ENCODE results near the gene FLT4.

The FLT4 gene

GRCh38 chr5:180640861-180641565 is 8.4 kb downstream of the FLT4 start:
- DNase-seq = no peak

- no peak for DNase-seq
Observed at GRCh38 chr5:180640611-180640860, 8.9 kb downstream of the FLT4 start.

DNA sequence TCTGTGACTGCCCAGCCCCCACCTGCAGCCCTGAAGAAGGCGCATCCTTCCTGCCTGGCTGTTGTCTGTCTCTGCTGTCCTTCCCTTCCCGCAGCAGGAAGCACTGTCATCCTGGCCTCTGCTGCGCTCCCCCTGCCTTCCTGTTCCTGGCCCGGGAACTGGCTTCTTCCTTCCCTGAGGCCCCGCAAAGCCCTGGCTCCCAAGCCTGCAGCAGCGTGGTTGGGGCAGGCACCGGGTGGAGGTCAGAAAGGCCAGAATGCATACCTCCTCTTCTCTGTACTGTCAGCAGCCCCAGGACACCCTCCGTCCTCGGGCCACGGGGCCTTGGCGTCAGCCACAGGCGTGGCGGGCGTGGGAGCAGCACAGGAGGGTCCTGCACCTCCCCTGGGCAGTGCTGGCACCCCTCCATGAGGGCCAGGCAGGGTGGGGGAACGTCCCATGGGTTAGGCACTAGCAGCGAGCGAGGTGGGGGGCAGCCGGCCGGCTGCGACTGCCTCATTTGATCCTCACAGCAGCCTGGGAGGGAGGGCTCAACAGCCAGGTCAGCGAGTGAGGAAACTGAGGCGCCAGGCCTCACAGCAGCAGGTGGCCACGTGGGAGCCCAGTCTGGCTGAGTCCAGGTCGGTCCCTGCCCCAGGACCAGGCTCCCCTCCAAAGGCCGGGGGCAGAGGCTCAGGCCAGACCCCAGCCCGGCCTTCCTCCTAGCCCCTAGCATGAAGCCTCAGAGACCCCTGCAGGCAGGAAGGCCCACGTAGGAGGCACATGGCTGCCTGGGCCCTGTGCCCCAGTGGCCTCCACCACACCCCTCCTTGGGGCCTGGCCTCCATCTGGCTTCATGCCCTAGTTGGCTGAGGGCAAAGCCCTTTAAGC is 9.4 kb downstream of the FLT4 start:
- no peak for DNase-seq

GRCh38 chr5:180639287-180639686 is 10.1 kb downstream of the FLT4 start:
- no peak for DNase-seq

GRCh38 chr5:180637962-180638680 is 11.3 kb downstream of the FLT4 start:
- DNase-seq = no peak

DNA sequence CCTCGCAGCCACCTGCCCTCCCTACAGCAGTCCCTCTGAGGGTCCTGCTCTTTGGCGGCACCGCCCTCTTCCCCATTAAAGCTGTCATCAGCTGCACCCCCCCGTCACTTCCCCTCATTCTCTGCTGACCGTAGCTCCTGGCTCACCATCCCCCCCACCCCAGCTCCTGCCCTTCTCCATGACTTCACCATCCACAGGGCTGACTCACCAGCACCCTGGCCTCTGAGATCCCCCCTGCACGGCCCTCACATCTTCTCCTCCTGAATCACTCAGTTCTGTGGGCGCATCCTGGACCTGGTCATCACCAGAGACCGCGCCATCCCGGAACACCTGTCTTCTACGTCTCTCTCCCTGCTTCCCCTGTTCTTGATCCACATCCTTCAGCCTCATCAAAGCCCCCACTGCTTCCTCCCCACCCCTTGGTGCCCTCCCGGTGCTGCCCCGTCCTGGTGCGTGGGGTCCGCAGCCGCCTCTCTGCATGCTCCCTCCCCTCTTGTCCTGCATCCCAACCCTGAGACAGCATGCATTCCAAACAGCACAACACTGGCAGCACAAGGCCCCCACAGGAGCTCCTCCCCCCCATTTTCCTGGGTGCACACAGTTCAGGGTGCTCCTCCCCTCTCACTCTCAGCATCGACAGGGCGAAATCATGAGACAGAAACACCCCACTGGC is 12.9 kb downstream of the FLT4 start:
- DNase-seq = no peak

- DNase-seq = no peak
Observed at GRCh38 chr5:180636016-180636402, 13.4 kb downstream of the FLT4 start.

DNA sequence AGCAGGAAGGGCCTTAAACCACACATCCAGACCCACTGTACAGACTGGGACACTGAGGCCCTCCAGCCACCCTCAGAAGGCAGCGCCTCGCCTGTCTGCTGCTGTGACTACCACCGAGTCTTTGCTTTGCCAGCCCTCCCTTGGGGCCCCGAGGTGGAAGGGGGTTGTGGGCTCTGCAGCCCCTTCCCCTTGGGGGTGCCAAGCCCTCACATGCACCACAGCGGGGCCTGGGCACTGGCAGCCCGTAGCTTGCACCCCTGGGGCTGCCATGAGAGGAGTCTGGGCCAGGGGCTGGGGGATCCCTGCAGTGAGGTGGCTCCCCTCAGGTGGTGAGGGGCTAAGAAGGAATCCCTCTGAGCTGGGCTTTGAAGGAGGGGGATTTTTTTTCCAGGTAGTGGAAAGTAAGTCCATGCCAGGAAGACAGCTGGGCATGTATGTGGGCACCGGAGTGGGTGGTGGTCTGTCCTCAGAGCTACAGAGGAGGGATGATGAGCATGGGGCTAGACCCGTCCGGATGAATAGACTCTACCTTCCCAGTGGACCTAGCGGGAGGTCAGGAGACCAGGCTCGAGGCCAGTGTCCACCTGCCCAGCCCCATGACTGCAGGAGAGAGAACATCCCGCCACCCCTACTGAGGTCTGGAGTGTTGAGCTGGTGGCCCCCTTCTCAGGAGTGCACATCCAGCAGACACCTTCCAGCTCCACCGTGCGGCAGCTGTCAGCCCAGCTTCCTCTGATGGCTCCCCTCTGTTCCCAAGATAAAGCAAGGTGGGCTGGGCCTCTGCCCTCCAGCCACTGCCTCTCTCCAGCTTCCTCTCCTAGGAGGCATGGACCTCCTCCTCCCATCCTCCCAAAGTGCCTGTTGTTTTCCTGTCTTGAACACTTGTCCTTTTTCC is 15.9 kb downstream of the FLT4 start:
- DNase-seq = no peak

- DNase-seq = no peak
Observed at GRCh38 chr5:180632768-180633167, 16.6 kb downstream of the FLT4 start.

DNA sequence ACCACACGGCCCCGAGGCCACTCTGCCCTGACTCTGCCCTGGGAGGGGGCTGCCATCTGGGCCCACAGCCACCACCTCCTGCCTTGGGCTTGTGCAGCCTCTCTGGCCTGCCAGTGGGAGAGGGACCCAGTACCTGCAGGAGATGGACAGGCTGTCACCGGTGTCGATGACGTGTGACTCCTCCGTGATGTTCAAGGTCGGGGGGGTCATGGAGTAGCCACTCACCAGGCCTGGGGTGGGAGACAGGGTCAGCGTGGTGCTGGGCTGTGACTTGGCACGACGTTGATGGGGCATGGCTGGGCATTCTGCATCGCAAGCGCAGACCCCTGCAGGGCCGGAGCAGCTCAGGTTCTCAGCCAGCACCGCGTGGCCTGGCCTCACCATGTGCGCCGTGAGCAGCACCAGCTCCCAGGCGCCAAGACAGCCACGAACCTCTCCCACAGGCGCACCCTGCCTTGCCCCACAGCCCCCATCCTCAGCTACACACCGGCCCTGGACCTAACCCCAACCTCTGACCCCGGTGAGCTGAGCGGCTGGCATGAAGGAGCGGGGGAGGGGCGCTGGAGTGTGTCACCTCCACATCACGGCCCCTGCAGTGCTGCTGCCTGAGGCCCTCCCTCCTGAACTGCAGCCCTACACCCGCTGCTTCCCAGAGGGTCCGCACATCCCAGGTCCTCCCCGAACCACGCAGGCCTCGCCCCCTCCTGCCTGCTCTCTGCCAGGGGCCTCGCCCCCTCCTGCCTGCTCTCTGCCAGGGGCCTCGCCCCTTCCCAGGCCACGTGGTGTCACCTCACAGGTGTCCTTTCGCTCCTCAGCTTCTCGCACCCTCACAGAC is 17.6 kb downstream of the FLT4 start:
- no peak for DNase-seq

DNA sequence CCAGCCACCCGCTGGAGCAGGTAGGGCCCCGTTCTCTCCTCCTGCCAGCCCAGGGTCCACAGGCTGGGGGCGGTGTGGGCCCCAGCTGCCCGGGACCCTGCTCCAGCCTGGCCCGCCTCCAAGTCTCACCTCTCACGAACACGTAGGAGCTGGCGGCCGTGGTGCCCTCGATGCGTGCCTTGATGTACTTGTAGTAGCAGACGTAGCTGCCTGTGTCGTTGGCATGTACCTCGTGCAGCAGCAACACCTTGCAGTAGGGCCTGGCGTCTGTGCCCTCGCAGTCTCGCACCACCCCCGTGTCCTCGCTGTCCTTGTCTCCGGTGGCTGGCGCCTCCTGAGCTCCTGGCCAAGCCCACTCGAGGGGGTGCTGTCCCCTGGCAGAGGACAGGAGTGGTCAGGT is 19.0 kb downstream of the FLT4 start:
- no peak for DNase-seq

GRCh38 chr5:180629831-180630382 is 19.5 kb downstream of the FLT4 start:
- no peak for DNase-seq

DNA sequence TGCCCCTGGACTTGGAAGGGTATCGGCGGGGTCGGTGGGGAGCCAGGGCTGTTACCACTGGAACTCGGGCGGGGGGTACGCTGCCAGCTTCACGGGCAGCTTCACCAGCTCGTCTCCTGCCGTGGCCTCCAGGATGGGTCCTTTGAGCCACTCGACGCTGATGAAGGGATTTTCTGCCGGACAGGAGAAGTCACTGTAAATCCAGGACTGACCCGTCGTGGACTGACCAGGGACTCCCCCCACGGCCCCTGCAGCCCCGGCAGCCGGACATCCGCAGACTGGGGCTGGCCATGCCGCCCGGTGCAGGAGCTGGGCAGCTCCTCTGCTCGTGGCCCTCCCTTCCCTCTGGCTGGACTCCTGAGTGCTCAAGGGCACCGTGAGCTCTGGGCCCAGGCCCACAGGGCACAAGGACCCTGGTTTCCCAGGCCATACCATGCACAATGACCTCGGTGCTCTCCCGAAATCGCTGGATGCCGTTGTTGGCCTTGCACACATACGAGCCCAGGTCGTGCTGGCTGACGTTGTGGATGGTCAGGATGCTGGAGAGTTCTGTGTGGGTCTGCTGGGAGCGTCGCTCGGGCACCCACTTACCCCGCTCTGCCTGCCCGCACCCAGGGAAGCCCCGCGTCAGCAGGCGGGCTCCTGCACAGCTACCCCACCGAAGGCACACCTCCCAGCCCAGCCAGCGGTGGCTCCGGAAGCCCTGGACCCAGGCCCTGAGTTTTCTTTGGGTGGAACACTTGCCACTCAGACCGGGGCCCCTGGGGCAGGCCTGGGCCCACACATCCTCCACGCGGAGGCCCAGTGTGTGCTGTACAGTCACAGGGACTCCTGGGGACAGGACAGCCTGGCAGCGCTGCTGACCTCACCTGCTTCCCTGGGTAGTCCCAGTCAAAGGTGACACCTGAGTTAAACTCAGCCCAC is 20.3 kb downstream of the FLT4 start:
- no peak for DNase-seq

DNA sequence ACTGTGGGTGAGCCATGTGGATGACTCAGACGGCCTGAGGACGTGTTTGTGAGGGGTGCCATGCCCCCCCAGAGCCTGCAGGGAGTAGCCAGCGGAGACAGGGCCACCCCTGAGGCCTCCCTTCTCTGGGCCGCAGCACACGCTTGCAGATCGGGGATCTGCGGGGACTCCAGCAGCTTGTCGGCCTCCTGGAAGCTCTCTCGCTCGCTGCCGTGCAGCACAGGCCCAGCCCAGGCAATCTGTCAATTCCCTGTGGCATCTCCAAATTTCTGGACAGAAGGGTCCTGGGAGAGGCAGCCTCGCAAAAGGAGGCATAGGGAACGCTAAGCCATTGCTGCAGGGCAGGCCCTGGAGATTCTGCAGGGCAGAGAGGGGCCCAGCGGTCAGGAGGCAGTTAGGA is 21.2 kb downstream of the FLT4 start:
- DNase-seq = no peak

GRCh38 chr5:180627386-180628120 is 21.8 kb downstream of the FLT4 start:
- no peak for DNase-seq

- no peak for DNase-seq
Observed at GRCh38 chr5:180626661-180627385, 22.6 kb downstream of the FLT4 start.

DNA sequence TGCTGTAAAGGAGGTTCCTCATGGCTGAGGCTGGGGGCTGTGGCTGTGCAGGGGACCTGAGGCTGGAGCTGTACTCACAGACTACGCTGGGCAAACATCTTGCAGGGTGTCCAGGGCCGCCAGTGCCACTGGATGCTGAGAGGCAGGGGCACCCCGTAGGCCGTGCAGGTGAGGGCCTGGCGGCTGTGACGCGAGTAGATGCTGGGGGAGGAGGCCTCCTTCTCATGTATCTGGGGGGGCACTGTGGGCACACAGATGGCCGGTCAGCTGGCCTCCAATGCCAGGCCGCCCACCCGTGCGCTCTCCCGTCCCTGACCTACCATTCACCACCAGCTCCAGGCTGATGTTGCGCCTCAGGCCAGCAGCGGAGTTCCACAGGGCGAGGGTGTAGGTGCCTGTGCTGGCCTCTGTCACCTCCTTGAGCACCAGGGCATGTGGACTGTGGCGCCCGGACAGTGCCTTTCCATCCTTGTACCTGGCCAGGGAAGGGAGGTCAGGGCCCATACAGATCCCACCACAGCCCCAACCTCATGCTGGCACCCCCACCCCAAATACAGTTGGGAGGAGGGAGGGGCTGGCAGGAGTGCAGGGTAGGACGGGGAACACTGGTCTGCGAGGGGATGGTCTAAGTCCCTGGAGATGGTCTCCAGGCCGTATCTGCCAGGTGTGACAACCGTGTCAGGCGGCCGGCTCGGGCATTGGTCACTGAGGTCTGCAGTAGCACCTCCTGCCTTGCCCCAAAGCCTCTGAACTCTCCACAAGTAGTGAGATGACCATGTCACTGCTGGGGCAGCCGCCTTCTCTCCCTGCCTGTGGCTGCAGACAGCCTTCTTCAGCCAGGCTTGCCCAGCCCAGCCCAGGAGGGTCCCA is 23.4 kb downstream of the FLT4 start:
- DNase-seq = no peak
